Measurements from ENCODE around the gene TMTC1.

Gene TMTC1

GRCh38 chr12:29711381-29711780, 72.4 kb downstream of the TMTC1 start:
- no peak for TF ChIP-seq CTCF (IDR thresholded peaks at IDR 0.05; ENCODE audit: control extremely low read depth, extremely low read depth, low read depth, missing control alignments)
- CTCF ChIA-PET, result interaction anchor here (0.7 kb wide), 1 partner anchor 114 kb away, joined by 3 read pairs; no protein-coding TSS in a partner anchor
- DNase-seq (ENCODE audit: extremely low spot score), result no peak
- POLR2A ChIA-PET, result no interaction called here

DNA sequence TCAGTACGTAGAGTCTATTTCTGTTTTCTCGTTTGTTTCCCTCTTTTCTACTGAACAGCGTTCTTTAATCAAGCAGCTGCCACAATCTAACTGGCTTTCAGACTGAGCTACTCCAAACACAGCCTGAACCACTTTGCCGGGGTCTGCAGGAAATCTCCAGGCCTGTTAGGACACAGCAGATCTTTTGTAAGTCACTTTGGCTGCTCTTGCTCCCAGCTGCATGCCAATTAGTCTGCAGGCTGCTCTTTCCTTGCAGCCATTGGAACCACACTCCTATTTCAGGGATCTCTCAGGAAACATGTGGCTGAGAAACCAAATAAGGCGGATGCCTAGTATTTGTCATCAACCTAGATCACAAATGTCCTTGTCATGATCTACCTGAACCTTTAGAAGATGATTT, 73.6 kb downstream of the TMTC1 start:
- CTCF ChIA-PET, result no interaction called here
- no peak for TF ChIP-seq CTCF (IDR thresholded peaks at IDR 0.05; ENCODE audit: control extremely low read depth, extremely low read depth, low read depth, missing control alignments)
- DNase-seq (ENCODE audit: extremely low spot score), result no peak
- POLR2A ChIA-PET, result no interaction called here

- DNase-seq (ENCODE audit: extremely low spot score), result no peak
- POLR2A ChIA-PET, result no interaction called here
- CTCF ChIA-PET, result no interaction called here
- no peak for TF ChIP-seq CTCF (IDR thresholded peaks at IDR 0.05; ENCODE audit: control extremely low read depth, extremely low read depth, low read depth, missing control alignments)
Observed at GRCh38 chr12:29709496-29710040, 74.2 kb downstream of the TMTC1 start.

DNA sequence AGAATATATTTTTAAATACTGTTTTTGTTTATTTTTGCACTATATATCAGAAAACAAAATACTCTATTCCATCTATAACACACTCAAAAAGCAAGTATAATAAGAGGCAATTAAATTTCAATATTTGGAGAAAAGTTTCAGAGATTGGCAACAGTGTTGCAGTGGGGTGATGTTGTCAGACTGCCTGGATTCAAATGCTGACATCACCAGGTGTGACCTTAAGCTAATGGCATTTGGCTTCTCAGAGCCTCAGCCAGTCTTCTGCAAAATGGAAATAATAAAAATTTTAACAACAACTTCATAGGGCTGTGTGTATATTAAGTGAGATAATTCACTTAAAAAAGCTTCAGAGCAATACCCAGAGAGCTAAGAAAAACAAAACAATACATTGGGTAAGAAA, 74.7 kb downstream of the TMTC1 start:
- TF ChIP-seq CTCF (IDR thresholded peaks at IDR 0.05; ENCODE audit: control extremely low read depth, extremely low read depth, low read depth, missing control alignments), result no peak
- ChIA-PET CTCF (interaction anchor here (1.1 kb wide), 1 partner anchor 16 kb away, joined by 5 read pairs; no protein-coding TSS in a partner anchor), POLR2A (no interaction called here)
- no peak for DNase-seq (ENCODE audit: extremely low spot score)

DNA sequence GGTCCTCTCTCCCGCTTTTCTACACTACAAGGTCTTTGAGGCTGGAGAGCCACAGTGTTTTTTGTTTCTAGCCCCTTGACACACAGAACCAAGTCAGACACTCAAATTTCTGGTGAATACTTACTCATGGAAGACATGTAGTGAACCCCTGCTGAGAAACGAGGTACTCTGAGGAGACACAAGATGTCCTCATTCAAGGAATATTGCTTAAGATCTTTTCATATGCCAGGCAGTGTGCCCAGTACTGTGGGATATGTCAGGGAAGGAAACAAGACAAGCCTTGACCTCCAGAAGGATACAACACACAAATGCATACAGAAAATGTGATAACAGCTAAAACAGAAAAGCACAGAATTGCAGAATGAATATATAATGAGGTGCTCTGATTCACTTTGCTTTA, 75.9 kb downstream of the TMTC1 start:
- no peak for DNase-seq (ENCODE audit: extremely low spot score)
- ChIA-PET POLR2A (no interaction called here), CTCF (no interaction called here)
- TF ChIP-seq CTCF (IDR thresholded peaks at IDR 0.05; ENCODE audit: control extremely low read depth, extremely low read depth, low read depth, missing control alignments), result no peak

GRCh38 chr12:29706311-29706710, 77.4 kb downstream of the TMTC1 start:
- ChIA-PET POLR2A (no interaction called here), CTCF (no interaction called here)
- TF ChIP-seq CTCF (IDR thresholded peaks at IDR 0.05; ENCODE audit: control extremely low read depth, extremely low read depth, low read depth, missing control alignments), result no peak
- DNase-seq (ENCODE audit: extremely low spot score), result no peak

GRCh38 chr12:29703528-29703927, 80.2 kb downstream of the TMTC1 start:
- POLR2A ChIA-PET, result no interaction called here
- TF ChIP-seq CTCF (IDR thresholded peaks at IDR 0.05; ENCODE audit: control extremely low read depth, extremely low read depth, low read depth, missing control alignments), result no peak
- CTCF ChIA-PET, result no interaction called here
- DNase-seq (ENCODE audit: extremely low spot score), result no peak
